GM23338 (cell line): Measurements from ENCODE around the gene LIX1. TPM values are rescaled to one million over a fixed set of nuclear protein-coding genes. Genes with fewer than 3 reads are reported as not detected.

ENCODE experiments used
- ATAC-seq: fragments of 200-7000 bp; cut with Tn5 transposase; 3 replicates; pipeline ENCODE4 v1.9.1; 2020
- DNase-seq: peaks from one replicate; pipeline ENCODE4 v3.0.0-alpha.2; 2015; ENCODE audit warnings: low spot score
- H2AFZ ChIP-seq: fragments of 200-600 bp; sonication (generic); 2 replicates; pipeline ENCODE4 v1.8.0; 2016; ENCODE audit warnings: antibody characterized with exemption, mild to moderate bottlenecking, moderate library complexity
- H3F3A ChIP-seq: fragments of 200-600 bp; sonication (generic); replicated peaks from 2 replicates; pipeline ENCODE4 v1.8.0; 2017; ENCODE audit warnings: antibody characterized with exemption, mixed run types, low read depth
- H3K27ac ChIP-seq: fragments of 200-600 bp; sonication (generic); 2 replicates; pipeline ENCODE4 v1.6.1; 2016; ENCODE audit warnings: low read depth
- H3K27me3 ChIP-seq: fragments of 200-600 bp; sonication (generic); 2 replicates; pipeline ENCODE4 v1.8.0; 2016; ENCODE audit warnings: mild to moderate bottlenecking, mixed run types, moderate library complexity; ENCODE audit not compliant: insufficient read depth
- H3K36me3 ChIP-seq: fragments of 200-600 bp; sonication (generic); 2 replicates; pipeline ENCODE4 v1.8.0; 2016; ENCODE audit warnings: mild to moderate bottlenecking; ENCODE audit not compliant: insufficient read depth
- H3K4me1 ChIP-seq: fragments of 200-600 bp; sonication (generic); 2 replicates; pipeline ENCODE4 v1.8.0; 2016; ENCODE audit warnings: mild to moderate bottlenecking, moderate library complexity; ENCODE audit not compliant: insufficient read depth
- H3K4me2 ChIP-seq: fragments of 200-600 bp; sonication (generic); 2 replicates; pipeline ENCODE4 v1.7.1; 2017; ENCODE audit warnings: mixed run types
- H3K4me3 ChIP-seq: fragments of 200-600 bp; sonication (generic); 2 replicates; pipeline ENCODE4 v1.6.1; 2016; ENCODE audit warnings: mixed run types
- H3K79me2 ChIP-seq: fragments of 200-600 bp; sonication (generic); replicated peaks from 2 replicates; pipeline ENCODE4 v1.8.0; 2017; ENCODE audit warnings: mild to moderate bottlenecking; ENCODE audit not compliant: insufficient read depth
- H3K9me2 ChIP-seq: fragments of 200-600 bp; sonication (generic); 2 replicates; pipeline ENCODE4 v1.8.0; 2017; ENCODE audit not compliant: insufficient read depth
- H4K20me1 ChIP-seq: fragments of 200-600 bp; sonication (generic); replicated peaks from 2 replicates; pipeline ENCODE4 v1.8.0; 2017; ENCODE audit warnings: mild to moderate bottlenecking; ENCODE audit not compliant: insufficient read depth
- H3K27ac Mint-ChIP-seq: 2 replicates; pipeline ENCODE4 v1.8.0; 2020; ENCODE audit warnings: inconsistent platforms, mild to moderate bottlenecking, moderate library complexity, mixed read lengths
- H3K27me3 Mint-ChIP-seq: 3 replicates; pipeline ENCODE4 v1.8.0; 2022; ENCODE audit warnings: low read depth, mild to moderate bottlenecking, moderate library complexity, mixed read lengths, inconsistent platforms; ENCODE audit not compliant: insufficient read depth, poor library complexity
- H3K36me3 Mint-ChIP-seq: 3 replicates; pipeline ENCODE4 v1.8.0; 2021; ENCODE audit warnings: low read depth, mild to moderate bottlenecking, inconsistent platforms, moderate library complexity, mixed read lengths
- H3K4me1 Mint-ChIP-seq: 3 replicates; pipeline ENCODE4 v1.8.0; 2020; ENCODE audit warnings: mild to moderate bottlenecking, inconsistent platforms, mixed read lengths
- H3K4me3 Mint-ChIP-seq: 3 replicates; pipeline ENCODE4 v1.8.0; 2021; ENCODE audit warnings: moderate library complexity, mild to moderate bottlenecking, inconsistent platforms, mixed read lengths
- H3K9me3 Mint-ChIP-seq: 3 replicates; pipeline ENCODE4 v1.8.0; 2020; ENCODE audit warnings: moderate library complexity, mild to moderate bottlenecking, inconsistent platforms, mixed read lengths
- CREB1 ChIP-seq: fragments of 250-450 bp; sonication (Bioruptor Pico); IDR thresholded peaks from 2 replicates; pipeline ENCODE4 v1.5.0; 2020; ENCODE audit warnings: low read depth, mild to moderate bottlenecking, moderate library complexity
- EZH2 ChIP-seq: fragments of 200-600 bp; sonication (generic); IDR thresholded peaks from one replicate; pipeline ENCODE4 v1.8.0; 2017; ENCODE audit warnings: antibody characterized with exemption, mild to moderate bottlenecking, low read depth; ENCODE audit not compliant: unreplicated experiment
- EZH2phosphoT487 ChIP-seq: fragments of 200-600 bp; sonication (generic); IDR thresholded peaks from one replicate; pipeline ENCODE4 v1.8.1; 2018; ENCODE audit warnings: antibody characterized with exemption; ENCODE audit not compliant: unreplicated experiment
- JUNB ChIP-seq: IDR thresholded peaks from one replicate; pipeline ENCODE4 v1.6.1; 2016; ENCODE audit warnings: antibody characterized with exemption; ENCODE audit not compliant: unreplicated experiment
- NANOG ChIP-seq: IDR thresholded peaks from 2 replicates; pipeline ENCODE4 v1.6.1; 2016; ENCODE audit warnings: antibody characterized with exemption, borderline replicate concordance
- POLR2AphosphoS5 ChIP-seq: IDR thresholded peaks from 2 replicates; pipeline ENCODE4 v1.6.1; 2016; ENCODE audit warnings: antibody characterized with exemption, low read depth
- STAT1 ChIP-seq: IDR thresholded peaks from one replicate; pipeline ENCODE4 v1.6.1; 2016; ENCODE audit warnings: antibody characterized with exemption; ENCODE audit not compliant: unreplicated experiment
- ZNF114 ChIP-seq: fragments of 250-450 bp; sonication (Bioruptor Pico); IDR thresholded peaks from 2 replicates; pipeline ENCODE4 v1.5.0; 2020; ENCODE audit warnings: mild to moderate bottlenecking, moderate library complexity
- ZNF331 ChIP-seq: fragments of 250-450 bp; sonication (Bioruptor Pico); IDR thresholded peaks from 2 replicates; pipeline ENCODE4 v1.5.0; 2020; ENCODE audit warnings: low read depth, mild to moderate bottlenecking, moderate library complexity
- polyA plus RNA-seq: library from polyadenylated mRNA; unstranded; fragments of >200 nt; fragmentation: Nextera tagmentation; extraction: Ambion mirVana; gene quantifications from 2 replicates; pipeline ENCODE4 v1.2.1, GENCODE V29; 2016
- total RNA-seq: library from RNA; depleted of rRNA; stranded (reverse); fragments of >200 nt; shearing (Covaris generic); gene quantifications from 2 replicates; pipeline ENCODE4 v1.2.3, GENCODE V29; 2014
- TF ChIP-seq, protein P1 (sequence below): IDR thresholded peaks from 2 replicates; pipeline ENCODE4 v1.6.1; 2016; ENCODE audit warnings: antibody characterized with exemption
- TF ChIP-seq, protein P2 (sequence below): IDR thresholded peaks from one replicate; pipeline ENCODE4 v1.6.1; 2018; ENCODE audit warnings: antibody characterized with exemption; ENCODE audit not compliant: unreplicated experiment
- TF ChIP-seq, protein P3 (sequence below), 2 experiments: fragments of 200-600 bp in 1 of 2; sonication (generic) in 1 of 2; conservative IDR thresholded peaks; 2 replicates each; pipeline versions ENCODE4 v1.5.1 to v1.6.1; 2016 to 2017; ENCODE audit warnings: antibody characterized with exemption in 2 of 2, low read depth in 2 of 2, mild to moderate bottlenecking in 2 of 2, moderate library complexity in 1 of 2
- TF ChIP-seq, protein P4 (sequence below): fragments of 250-450 bp; sonication (Bioruptor Pico); IDR thresholded peaks from 2 replicates; pipeline ENCODE4 v1.5.0; 2020; ENCODE audit warnings: mild to moderate bottlenecking, moderate library complexity

Gene LIX1
- total and polyA plus RNA-seq, 2 experiments from 2014 or later, result 0.13 TPM; not detected in 1

DNA sequence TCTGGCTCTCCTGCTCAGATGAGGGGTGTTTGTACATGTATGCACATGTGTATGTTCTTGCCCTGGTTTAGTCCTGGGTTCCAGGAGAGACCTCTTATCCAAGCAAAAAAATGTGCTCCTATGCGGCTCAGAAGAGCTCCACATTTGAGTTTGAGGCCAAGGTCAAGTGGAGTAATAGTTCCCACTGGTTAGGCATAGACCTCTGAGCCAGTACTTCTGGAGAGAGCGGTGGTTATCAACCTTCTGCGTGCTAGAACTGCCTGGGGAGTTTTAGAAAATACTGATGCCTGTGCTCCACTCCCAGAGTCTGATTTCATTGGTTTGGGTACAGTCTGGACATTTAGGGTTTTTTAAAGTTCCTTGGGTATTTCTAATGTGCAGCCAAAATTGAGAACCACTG is 51.5 kb downstream of the LIX1 start:
- Histone ChIP-seq H3K27me3 (no peaks in the 10 kb centered on the region), H3K4me3 (no peak overlapping the region), H3K27ac (no peak overlapping the region), H2AFZ (no peak overlapping the region), H4K20me1 (no peaks in the 10 kb centered on the region), H3K36me3 (no peaks in the 10 kb centered on the region), H3F3A (no peaks in the 10 kb centered on the region), H3K4me1 (peaks cover 6% of the 10 kb centered on the region; the same call in 1 of the 2 replicates), H3K4me2 (no peak overlapping the region), H3K9me2 (peaks cover 29% of the 10 kb centered on the region), H3K79me2 (no peaks in the 10 kb centered on the region)
- Mint-ChIP-seq H3K4me3 (no peak overlapping the region), H3K4me1 (peaks cover 8% of the 10 kb centered on the region), H3K36me3 (peaks cover 3% of the 10 kb centered on the region; the same call in 1 of the 3 replicates), H3K27me3 (peaks cover 4% of the 10 kb centered on the region), H3K27ac (no peak overlapping the region), H3K9me3 (peaks cover 10% of the 10 kb centered on the region)
- ATAC-seq, result no peak
- no peak for TF ChIP-seq POLR2AphosphoS5
- TF ChIP-seq STAT1, result no peak
- TF ChIP-seq, protein P1, sequence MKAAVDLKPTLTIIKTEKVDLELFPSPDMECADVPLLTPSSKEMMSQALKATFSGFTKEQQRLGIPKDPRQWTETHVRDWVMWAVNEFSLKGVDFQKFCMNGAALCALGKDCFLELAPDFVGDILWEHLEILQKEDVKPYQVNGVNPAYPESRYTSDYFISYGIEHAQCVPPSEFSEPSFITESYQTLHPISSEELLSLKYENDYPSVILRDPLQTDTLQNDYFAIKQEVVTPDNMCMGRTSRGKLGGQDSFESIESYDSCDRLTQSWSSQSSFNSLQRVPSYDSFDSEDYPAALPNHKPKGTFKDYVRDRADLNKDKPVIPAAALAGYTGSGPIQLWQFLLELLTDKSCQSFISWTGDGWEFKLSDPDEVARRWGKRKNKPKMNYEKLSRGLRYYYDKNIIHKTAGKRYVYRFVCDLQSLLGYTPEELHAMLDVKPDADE, result no peak
- TF ChIP-seq EZH2phosphoT487, result no peak
- TF ChIP-seq, protein P2, sequence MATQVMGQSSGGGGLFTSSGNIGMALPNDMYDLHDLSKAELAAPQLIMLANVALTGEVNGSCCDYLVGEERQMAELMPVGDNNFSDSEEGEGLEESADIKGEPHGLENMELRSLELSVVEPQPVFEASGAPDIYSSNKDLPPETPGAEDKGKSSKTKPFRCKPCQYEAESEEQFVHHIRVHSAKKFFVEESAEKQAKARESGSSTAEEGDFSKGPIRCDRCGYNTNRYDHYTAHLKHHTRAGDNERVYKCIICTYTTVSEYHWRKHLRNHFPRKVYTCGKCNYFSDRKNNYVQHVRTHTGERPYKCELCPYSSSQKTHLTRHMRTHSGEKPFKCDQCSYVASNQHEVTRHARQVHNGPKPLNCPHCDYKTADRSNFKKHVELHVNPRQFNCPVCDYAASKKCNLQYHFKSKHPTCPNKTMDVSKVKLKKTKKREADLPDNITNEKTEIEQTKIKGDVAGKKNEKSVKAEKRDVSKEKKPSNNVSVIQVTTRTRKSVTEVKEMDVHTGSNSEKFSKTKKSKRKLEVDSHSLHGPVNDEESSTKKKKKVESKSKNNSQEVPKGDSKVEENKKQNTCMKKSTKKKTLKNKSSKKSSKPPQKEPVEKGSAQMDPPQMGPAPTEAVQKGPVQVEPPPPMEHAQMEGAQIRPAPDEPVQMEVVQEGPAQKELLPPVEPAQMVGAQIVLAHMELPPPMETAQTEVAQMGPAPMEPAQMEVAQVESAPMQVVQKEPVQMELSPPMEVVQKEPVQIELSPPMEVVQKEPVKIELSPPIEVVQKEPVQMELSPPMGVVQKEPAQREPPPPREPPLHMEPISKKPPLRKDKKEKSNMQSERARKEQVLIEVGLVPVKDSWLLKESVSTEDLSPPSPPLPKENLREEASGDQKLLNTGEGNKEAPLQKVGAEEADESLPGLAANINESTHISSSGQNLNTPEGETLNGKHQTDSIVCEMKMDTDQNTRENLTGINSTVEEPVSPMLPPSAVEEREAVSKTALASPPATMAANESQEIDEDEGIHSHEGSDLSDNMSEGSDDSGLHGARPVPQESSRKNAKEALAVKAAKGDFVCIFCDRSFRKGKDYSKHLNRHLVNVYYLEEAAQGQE, result no peak
- no peak for TF ChIP-seq CREB1 (CRISPR knock-in tag)
- no peak for TF ChIP-seq ZNF331
- TF ChIP-seq JUNB, result no peak
- no peak for TF ChIP-seq EZH2
- TF ChIP-seq, protein P3, sequence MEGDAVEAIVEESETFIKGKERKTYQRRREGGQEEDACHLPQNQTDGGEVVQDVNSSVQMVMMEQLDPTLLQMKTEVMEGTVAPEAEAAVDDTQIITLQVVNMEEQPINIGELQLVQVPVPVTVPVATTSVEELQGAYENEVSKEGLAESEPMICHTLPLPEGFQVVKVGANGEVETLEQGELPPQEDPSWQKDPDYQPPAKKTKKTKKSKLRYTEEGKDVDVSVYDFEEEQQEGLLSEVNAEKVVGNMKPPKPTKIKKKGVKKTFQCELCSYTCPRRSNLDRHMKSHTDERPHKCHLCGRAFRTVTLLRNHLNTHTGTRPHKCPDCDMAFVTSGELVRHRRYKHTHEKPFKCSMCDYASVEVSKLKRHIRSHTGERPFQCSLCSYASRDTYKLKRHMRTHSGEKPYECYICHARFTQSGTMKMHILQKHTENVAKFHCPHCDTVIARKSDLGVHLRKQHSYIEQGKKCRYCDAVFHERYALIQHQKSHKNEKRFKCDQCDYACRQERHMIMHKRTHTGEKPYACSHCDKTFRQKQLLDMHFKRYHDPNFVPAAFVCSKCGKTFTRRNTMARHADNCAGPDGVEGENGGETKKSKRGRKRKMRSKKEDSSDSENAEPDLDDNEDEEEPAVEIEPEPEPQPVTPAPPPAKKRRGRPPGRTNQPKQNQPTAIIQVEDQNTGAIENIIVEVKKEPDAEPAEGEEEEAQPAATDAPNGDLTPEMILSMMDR (conservative IDR thresholded peaks at IDR 0.05; ENCODE audit: low read depth in 2 of 2), result no peak
- TF ChIP-seq, protein P4, sequence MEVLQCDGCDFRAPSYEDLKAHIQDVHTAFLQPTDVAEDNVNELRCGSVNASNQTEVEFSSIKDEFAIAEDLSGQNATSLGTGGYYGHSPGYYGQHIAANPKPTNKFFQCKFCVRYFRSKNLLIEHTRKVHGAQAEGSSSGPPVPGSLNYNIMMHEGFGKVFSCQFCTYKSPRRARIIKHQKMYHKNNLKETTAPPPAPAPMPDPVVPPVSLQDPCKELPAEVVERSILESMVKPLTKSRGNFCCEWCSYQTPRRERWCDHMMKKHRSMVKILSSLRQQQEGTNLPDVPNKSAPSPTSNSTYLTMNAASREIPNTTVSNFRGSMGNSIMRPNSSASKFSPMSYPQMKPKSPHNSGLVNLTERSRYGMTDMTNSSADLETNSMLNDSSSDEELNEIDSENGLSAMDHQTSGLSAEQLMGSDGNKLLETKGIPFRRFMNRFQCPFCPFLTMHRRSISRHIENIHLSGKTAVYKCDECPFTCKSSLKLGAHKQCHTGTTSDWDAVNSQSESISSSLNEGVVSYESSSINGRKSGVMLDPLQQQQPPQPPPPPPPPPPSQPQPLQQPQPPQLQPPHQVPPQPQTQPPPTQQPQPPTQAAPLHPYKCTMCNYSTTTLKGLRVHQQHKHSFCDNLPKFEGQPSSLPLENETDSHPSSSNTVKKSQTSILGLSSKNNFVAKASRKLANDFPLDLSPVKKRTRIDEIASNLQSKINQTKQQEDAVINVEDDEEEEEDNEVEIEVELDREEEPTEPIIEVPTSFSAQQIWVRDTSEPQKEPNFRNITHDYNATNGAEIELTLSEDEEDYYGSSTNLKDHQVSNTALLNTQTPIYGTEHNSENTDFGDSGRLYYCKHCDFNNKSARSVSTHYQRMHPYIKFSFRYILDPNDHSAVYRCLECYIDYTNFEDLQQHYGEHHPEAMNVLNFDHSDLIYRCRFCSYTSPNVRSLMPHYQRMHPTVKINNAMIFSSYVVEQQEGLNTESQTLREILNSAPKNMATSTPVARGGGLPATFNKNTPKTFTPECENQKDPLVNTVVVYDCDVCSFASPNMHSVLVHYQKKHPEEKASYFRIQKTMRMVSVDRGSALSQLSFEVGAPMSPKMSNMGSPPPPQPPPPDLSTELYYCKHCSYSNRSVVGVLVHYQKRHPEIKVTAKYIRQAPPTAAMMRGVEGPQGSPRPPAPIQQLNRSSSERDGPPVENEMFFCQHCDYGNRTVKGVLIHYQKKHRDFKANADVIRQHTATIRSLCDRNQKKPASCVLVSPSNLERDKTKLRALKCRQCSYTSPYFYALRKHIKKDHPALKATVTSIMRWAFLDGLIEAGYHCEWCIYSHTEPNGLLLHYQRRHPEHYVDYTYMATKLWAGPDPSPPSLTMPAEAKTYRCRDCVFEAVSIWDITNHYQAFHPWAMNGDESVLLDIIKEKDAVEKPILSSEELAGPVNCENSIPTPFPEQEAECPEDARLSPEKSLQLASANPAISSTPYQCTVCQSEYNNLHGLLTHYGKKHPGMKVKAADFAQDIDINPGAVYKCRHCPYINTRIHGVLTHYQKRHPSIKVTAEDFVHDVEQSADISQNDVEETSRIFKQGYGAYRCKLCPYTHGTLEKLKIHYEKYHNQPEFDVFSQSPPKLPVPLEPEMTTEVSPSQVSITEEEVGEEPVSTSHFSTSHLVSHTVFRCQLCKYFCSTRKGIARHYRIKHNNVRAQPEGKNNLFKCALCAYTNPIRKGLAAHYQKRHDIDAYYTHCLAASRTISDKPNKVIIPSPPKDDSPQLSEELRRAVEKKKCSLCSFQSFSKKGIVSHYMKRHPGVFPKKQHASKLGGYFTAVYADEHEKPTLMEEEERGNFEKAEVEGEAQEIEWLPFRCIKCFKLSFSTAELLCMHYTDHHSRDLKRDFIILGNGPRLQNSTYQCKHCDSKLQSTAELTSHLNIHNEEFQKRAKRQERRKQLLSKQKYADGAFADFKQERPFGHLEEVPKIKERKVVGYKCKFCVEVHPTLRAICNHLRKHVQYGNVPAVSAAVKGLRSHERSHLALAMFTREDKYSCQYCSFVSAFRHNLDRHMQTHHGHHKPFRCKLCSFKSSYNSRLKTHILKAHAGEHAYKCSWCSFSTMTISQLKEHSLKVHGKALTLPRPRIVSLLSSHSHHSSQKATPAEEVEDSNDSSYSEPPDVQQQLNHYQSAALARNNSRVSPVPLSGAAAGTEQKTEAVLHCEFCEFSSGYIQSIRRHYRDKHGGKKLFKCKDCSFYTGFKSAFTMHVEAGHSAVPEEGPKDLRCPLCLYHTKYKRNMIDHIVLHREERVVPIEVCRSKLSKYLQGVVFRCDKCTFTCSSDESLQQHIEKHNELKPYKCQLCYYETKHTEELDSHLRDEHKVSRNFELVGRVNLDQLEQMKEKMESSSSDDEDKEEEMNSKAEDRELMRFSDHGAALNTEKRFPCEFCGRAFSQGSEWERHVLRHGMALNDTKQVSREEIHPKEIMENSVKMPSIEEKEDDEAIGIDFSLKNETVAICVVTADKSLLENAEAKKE (CRISPR knock-in tag), result no peak
- no peak for TF ChIP-seq NANOG
- no peak for TF ChIP-seq ZNF114
- DNase-seq, result no peak
